GM04504 (cell line): ENCODE results near the gene COL11A2.
"Not testable (repeated sequence)": the region's sequence is repeated elsewhere in the genome, so short reads cannot be mapped to it uniquely, and the experiment has no call there.

ENCODE experiments used
- DNase-seq: peaks from one replicate; pipeline ENCODE4 v3.0.0-alpha.2; 2012; ENCODE audit warnings: low read depth

The COL11A2 gene

DNA sequence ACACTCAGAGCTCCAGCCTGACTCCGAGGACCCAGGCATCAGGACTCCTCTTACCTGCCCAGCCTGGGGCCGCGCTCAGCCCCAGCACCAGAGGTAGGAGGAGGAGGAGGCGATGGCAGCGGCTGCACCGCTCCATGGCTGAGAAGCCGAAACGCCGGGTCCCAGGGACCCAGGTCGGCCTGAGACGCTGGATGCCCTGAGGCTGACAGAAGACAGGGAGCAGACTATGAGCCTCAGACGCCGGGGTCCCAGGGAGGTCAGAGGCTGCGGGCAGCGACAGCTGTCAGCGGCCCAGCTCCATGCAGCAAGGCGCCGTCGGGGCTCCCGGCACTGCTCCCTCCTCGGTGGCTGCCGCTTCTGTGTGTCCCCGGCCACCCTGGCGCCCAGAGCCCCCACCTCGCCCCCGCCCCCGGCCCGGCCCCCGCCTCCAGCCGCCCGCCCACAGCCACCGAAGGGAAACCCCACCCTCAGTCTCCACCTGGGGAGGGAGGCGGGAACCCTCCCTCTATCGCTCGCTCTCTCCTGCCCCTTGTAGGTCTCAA lies at the start of gene COL11A2:
COL11A2 (minus strand) TSS at position 363 of the 542 bp plus-strand sequence; CDS start at position 136, 227 bp downstream.
- DNase-seq = no peak

DNA sequence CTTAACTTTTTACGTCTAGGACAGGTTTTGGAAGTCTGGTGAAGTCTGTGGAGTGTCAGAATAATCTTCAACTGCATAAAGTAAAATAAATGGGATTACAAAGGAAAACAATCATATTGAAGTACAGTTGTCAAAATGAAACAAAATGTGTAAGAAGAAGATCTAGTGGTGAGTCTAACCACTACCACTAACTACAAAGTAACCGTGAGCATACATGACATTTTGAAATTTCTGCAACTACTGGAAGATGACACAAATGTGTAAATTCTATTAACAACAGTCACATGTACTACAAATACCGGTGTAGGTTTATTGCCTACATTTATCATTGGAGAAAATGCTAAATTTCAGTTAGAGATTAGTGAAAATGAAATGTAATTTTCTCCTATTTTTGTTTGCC lies 49.7 kb upstream of the COL11A2 start:
- no peak for DNase-seq

DNA sequence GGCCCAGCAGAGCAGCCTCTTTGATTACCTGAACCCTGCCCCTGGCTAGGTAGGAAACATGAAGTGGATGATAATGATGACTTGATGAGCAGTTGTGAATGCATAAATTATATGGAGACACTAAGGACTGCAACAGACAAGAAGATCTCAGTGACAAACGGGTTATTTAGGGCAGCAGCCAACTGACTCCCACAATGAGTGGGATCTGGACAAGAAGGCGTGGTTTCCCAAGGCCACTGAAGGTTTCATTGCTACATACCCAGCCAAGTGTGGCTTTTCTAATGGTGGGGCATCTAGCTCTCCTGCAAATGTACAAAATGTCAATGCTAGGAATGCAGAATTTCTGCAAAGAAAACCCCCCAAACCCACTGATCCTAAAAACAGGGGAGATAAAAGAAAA lies 45.5 kb upstream of the COL11A2 start:
- no peak for DNase-seq

- no peak for DNase-seq
Measured at GRCh38 chr6:33236852-33237251, 44.6 kb upstream of the COL11A2 start.

- DNase-seq = no peak
Measured at GRCh38 chr6:33236328-33236727, 44.1 kb upstream of the COL11A2 start.

DNA sequence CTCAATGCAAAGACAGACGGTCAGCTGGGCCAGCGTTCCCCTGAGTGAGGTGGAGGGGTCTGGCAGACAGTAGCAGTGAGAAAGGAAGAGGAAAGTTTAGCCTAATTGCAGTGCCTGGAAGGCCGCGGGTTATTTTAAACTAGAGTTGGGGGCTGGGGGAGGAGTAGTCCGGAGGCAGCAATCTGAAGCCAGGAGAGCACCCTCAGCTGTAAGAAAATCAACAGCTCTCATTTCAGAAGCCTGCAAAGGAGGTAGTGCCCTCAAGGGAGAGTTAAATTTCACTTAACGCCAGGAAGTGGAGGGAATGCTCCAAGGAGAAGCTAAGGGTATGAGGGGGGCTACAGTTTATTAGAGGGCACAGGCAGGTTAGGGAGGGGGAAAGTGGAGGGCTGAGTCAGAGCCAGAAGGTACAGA lies 43.0 kb upstream of the COL11A2 start:
- DNase-seq = no peak

- DNase-seq = not testable (repeated sequence)
Measured at GRCh38 chr6:33226503-33227120, 34.3 kb upstream of the COL11A2 start.

- DNase-seq = no peak
Measured at GRCh38 chr6:33217681-33218080, 25.4 kb upstream of the COL11A2 start.

- DNase-seq = no peak
Measured at GRCh38 chr6:33217246-33217645, 25.0 kb upstream of the COL11A2 start.

DNA sequence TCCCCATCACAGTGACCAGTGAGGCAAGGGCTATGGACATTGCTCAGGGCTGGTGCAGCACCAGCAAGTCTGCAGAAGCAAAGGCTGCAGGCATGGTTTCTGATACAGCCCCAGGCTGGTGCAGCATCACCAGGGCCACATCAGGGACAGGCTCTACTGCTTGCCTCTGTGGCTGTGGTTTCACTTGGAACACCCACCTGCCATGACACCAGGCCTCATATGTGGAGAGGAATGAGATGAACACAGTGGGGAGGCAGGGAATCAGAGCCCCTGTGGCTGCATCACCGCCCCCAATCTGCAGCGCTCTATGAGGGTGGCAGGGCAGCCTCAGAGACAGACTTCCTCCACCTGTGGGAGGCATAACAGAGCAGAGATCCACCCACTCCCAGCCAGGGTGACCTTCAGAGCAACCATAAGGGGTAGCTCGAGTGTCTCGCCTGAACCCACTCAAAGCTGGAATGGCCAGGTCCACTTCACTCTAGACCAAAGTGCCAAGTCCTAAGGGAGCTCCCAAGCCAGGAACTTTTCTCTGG lies 23.9 kb upstream of the COL11A2 start:
- no peak for DNase-seq

DNA sequence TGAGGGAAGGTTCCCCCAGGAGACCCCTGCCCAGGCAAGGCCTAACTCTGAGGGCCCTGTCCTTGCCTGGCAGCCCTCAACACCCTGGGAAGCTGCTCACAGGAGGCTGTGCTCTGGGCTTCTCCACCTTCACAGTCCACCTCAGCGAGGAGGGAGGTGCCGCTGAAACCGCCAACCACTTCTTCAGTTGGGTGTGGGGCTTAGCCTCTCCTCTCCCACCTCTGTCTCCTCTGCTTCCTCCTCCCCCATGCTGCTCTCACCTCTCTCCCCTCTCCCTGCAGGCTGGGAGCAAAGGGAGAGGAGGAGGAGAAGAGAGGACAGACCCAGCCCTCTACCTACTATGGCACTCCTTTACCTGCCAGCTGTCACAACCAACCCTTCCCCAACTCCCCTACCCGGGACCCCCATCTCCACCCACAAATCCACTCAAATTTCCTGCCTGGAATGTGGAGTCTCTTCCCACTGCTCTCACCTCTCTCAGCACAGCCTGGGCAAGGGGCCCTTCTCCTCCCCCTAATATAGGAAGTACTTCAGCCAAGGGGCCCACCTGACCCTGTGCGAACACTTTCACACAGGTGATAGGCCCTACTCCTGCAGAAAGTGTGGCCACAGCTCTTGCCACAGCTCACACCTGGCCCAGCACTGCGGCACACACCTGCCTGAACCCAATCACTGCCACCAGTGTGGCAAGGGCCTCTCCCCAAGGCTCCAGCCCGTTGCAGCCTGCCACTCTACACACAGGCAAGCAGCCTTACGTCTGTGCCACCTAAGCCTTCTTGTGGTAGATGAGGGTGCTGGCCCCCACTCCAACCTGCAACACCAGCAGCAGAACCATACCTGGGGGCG lies 23.2 kb upstream of the COL11A2 start:
- DNase-seq = no peak

DNA sequence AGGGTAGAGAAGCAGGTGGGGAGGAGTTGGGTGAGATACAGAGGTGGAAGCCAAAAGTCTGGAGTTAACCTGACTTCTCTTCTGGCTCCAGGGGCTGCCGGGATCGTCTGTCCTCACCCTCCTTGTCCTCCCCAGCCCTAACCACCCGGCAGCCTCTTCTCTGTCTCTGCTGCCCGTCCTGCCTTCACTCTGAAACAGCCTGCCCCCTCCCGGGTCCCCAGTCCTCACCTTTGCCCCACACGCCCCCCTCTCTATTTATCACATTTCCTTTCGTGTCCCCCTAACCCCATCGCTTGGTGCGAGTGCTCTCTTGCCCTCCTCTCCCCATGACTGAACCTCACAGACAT lies 21.7 kb upstream of the COL11A2 start:
- DNase-seq = no peak

- DNase-seq = no peak
Measured at GRCh38 chr6:33213166-33213988, 21.1 kb upstream of the COL11A2 start.

DNA sequence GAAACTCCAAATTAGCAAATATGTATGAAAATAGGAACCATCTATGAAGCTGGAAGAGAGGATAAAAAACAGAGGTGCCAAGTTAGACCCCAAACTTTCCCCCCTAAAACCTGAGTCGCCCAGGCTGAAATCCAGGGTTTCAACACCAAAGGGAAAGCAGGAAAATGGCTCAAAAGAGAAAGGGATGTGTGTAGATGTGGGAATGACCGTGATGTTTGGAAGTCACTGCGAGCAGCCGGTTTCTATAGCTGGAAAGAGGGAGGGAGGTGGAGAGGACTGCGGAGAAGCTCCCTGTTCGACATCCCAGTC lies 20.5 kb upstream of the COL11A2 start:
- DNase-seq = no peak

- DNase-seq = no peak
Measured at GRCh38 chr6:33211666-33212422, 19.6 kb upstream of the COL11A2 start.

GRCh38 chr6:33211136-33211535 lies 18.9 kb upstream of the COL11A2 start:
- no peak for DNase-seq

DNA sequence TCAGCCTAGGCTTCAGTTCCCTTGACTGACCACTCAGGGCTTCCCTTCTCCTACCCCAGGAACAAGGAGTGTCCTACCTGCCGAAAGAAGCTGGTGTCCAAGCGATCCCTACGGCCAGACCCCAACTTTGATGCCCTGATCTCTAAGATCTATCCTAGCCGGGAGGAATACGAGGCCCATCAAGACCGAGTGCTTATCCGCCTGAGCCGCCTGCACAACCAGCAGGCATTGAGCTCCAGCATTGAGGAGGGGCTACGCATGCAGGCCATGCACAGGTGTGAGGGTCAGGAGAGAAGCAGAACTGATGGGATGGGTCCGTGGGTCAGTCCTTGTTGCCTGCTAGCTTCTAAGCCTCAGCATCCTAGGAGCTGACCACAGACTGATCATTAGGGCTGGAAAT lies 17.6 kb upstream of the COL11A2 start:
- DNase-seq = no peak

DNA sequence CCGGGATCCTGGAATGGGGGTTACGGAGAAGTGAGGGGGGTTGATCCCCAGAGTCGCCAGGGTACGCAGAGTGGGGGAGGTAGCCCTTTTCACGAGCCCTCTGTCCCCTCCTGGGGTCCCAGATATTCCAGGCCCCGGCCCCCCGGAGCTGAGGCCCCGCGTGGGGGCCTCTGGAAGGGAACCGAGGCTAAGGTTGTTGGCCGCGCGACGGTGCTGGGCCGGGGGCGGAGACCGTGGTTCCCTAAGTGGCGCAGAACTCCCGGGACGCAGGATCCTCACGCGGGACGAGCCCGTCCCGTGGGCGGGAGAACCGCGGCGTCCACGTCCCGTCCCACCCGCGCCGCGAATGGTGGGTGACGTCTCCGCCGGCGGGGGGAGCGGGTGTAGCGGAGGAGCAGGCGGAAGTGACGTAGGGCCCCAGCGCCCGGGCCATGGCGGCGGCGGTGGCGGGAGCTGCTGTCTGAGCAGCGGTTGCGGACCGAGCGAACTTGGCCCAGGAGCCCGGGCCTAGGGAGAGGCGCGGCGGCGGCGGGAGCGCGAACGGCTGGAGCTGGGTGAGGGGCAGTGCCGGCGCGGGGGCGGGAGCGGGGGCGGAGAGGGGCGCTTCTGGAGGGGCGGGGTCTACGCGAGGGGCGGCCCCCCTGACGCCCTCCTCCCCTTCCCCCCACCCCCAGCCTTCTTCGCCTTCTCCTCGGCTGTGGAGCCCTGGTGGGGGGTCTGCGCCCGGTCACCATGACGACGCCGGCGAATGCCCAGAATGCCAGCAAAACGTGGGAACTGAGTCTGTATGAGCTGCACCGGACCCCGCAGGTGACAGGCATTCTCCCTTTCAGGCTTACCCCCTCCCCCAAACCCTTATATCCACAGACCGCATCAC lies 16.1 kb upstream of the COL11A2 start, which contains the start of gene RING1:
RING1 (plus strand) TSS at position 410 of the 877 bp plus-strand sequence; CDS start at position 733, 323 bp downstream.
- peak; percentile 62 for DNase-seq

- DNase-seq = no peak
Measured at GRCh38 chr6:33207552-33208090, 15.4 kb upstream of the COL11A2 start.

GRCh38 chr6:33206864-33207551 lies 14.7 kb upstream of the COL11A2 start:
- DNase-seq = peak; percentile 58
